Measurements from ENCODE around the gene CELSR2. TPM values are rescaled to one million over a fixed set of nuclear protein-coding genes. Genes with fewer than 3 reads are reported as not detected.
A peak's percentile ranks its signal among the peaks of the same experiment; 100 is the strongest.

Gene CELSR2
- total RNA-seq (10 to 100 TPM; 13.4 to 32.6 TPM), polyA plus RNA-seq (ENCODE audit: insufficient read length in 2 of 2) (10 to 100 TPM; 74.2 to 77.3 TPM)
- long read RNA-seq, donor 1, full-length matches to known transcripts, result 1 of 1 reads
- long read RNA-seq, donor 1, partial matches to known transcripts, result 0 of 1 reads
- long read RNA-seq, donor 1, other reads (novel, unspliced or antisense), result 0 of 1 reads
- long read RNA-seq, donor 2, result 0 reads
- long read RNA-seq, donor 3, partial matches to known transcripts, result 5 of 5 reads
- long read RNA-seq, donor 3, other reads (novel, unspliced or antisense), result 0 of 5 reads
- long read RNA-seq, donor 4, partial matches to known transcripts, result 67 of 67 reads
- long read RNA-seq, donor 4, other reads (novel, unspliced or antisense), result 0 of 67 reads

DNA sequence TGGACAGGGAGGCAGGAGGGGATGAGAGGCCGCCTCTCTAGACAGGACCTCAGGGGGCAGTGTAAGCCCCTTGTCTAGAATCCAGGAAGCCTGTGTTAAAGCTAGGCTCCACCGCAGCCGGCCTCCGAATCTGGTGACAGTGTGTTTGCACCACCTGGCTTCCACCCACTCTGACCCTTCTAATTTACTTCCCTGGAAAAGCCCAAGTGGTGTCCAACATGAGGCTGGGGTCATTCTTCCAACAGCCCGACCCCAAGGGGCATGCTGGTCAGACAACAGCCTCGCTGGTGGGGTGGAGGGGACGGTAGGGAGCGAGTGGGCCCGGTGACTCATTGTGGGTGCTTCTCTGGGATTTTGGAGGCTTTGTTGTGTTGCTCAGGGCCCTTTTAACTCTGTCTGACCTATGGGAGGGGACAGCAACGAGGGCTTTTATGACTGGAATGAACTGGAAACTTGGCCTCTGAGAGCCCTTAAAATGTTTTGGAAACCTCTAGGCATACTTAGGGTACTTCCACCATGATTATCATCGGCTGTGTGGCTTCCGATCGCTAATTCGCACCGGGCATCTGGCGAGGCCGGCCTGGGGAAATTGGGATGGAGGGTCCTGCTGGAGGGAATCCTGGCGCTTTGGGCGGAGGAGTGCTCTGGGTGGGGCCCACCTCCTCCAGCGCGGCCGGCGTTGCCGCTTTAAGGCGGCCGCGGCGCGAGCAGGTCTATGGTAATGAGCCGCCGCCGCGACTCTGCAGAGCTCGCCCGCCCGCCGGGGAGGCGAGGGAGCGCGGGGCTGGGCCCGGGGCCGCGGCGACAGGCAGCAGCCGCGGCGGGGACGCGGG, at the start of gene CELSR2:
Gene CELSR2 (plus strand): TSS at position 743 of the 833 bp plus-strand sequence. CDS start 541 bp downstream, outside the sequence.
- Histone ChIP-seq H3K4me3 (ENCODE audit: low read depth, low read length) (peak within 1 kb of the TSS; percentile 35), H3K27me3 (ENCODE audit: control insufficient read depth, insufficient read depth, low read length) (no peaks in the 10 kb centered on the region), H3K36me3 (ENCODE audit: control insufficient read depth, insufficient read depth, low read length) (peaks cover 35% of the 10 kb centered on the region), H3K4me1 (ENCODE audit: control insufficient read depth, insufficient read depth, low read length) (peaks cover 50% of the 10 kb centered on the region), H3K9me3 (ENCODE audit: control insufficient read depth, insufficient read depth, low read length) (no peaks in the 10 kb centered on the region), H3K27ac (ENCODE audit: low read depth, low read length) (no peak within 1 kb of the TSS)
- 4% methylated on average over 45 of the region's 49 CpGs for WGBS (ENCODE audit: insufficient coverage)
- DNase-seq (ENCODE audit: low read depth in 4 of 6, low spot score in 6 of 6), result peak in 3 of 6 donors; percentile 64 to 92 (median 92)

DNA sequence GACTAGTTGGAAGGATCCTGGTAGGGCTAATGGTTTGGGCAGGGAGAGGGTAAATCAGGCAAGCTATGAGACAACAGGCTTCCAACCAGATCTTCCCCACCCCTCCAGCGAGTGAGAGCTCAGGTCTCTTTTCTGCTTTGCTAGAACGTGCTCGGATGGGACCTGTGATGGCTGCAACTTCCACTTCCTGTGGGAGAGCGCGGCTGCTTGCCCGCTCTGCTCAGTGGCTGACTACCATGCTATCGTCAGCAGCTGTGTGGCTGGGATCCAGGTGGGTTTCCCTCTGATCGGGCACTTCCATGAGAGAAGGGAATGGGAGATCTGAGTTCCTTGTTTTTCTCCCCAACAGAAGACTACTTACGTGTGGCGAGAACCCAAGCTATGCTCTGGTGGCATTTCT, 49.6 kb upstream of the CELSR2 start:
- no peaks in the 10 kb centered on the region for H3K9me3 ChIP-seq (ENCODE audit: control insufficient read depth, insufficient read depth, low read length)
- H3K27ac ChIP-seq (ENCODE audit: low read depth, low read length), result no peak overlapping the region
- no peaks in the 10 kb centered on the region for H3K4me1 ChIP-seq (ENCODE audit: control insufficient read depth, insufficient read depth, low read length)
- 70% methylated on average over 9 of the region's 10 CpGs for WGBS (ENCODE audit: insufficient coverage)
- H3K36me3 ChIP-seq (ENCODE audit: control insufficient read depth, insufficient read depth, low read length), result peaks cover 18% of the 10 kb centered on the region
- H3K4me3 ChIP-seq (ENCODE audit: low read depth, low read length), result no peak overlapping the region
- H3K27me3 ChIP-seq (ENCODE audit: control insufficient read depth, insufficient read depth, low read length), result no peaks in the 10 kb centered on the region
- DNase-seq (ENCODE audit: low read depth in 4 of 6, low spot score in 6 of 6), result no peak

GRCh38 chr1:109201123-109201703, 48.1 kb upstream of the CELSR2 start:
- WGBS (ENCODE audit: insufficient coverage), result 15% methylated on average over 1 of the region's 2 CpGs
- H3K36me3 ChIP-seq (ENCODE audit: control insufficient read depth, insufficient read depth, low read length), result peaks cover 16% of the 10 kb centered on the region
- H3K27me3 ChIP-seq (ENCODE audit: control insufficient read depth, insufficient read depth, low read length), result no peaks in the 10 kb centered on the region
- no peaks in the 10 kb centered on the region for H3K9me3 ChIP-seq (ENCODE audit: control insufficient read depth, insufficient read depth, low read length)
- H3K4me3 ChIP-seq (ENCODE audit: low read depth, low read length), result no peak overlapping the region
- no peaks in the 10 kb centered on the region for H3K4me1 ChIP-seq (ENCODE audit: control insufficient read depth, insufficient read depth, low read length)
- peak in 3 of 6 donors; percentile 4 to 56 (median 50) for DNase-seq (ENCODE audit: low read depth in 4 of 6, low spot score in 6 of 6)
- no peak overlapping the region for H3K27ac ChIP-seq (ENCODE audit: low read depth, low read length)

GRCh38 chr1:109204484-109204883, 44.9 kb upstream of the CELSR2 start:
- no peaks in the 10 kb centered on the region for H3K27me3 ChIP-seq (ENCODE audit: control insufficient read depth, insufficient read depth, low read length)
- no peak overlapping the region for H3K4me3 ChIP-seq (ENCODE audit: low read depth, low read length)
- DNase-seq (ENCODE audit: low read depth in 4 of 6, low spot score in 6 of 6), result no peak
- H3K27ac ChIP-seq (ENCODE audit: low read depth, low read length), result no peak overlapping the region
- WGBS (ENCODE audit: insufficient coverage), result 86% methylated on average over 4 of the region's 5 CpGs
- no peaks in the 10 kb centered on the region for H3K4me1 ChIP-seq (ENCODE audit: control insufficient read depth, insufficient read depth, low read length)
- H3K9me3 ChIP-seq (ENCODE audit: control insufficient read depth, insufficient read depth, low read length), result no peaks in the 10 kb centered on the region
- peaks cover 8% of the 10 kb centered on the region for H3K36me3 ChIP-seq (ENCODE audit: control insufficient read depth, insufficient read depth, low read length)

DNA sequence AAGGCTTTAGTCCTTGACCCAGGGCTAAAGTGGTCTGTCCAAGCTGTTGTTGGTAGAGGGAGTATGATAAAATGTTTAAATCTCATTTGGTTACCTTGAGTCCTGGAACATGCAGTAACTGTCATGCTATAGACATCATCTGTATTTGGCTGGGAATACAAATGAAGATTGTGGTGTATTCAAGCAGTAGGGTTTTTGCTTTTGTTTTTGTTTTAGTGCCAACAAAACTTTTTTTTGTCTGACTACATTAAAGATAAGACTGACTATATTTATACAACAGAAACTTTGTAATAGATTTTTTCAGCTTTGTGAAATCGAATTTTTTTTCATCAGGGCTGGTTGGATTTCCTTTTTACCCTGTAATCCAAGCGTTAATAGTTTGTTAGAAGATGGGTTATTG, 43.0 kb upstream of the CELSR2 start:
- no peaks in the 10 kb centered on the region for H3K36me3 ChIP-seq (ENCODE audit: control insufficient read depth, insufficient read depth, low read length)
- no peaks in the 10 kb centered on the region for H3K9me3 ChIP-seq (ENCODE audit: control insufficient read depth, insufficient read depth, low read length)
- H3K4me1 ChIP-seq (ENCODE audit: control insufficient read depth, insufficient read depth, low read length), result no peaks in the 10 kb centered on the region
- H3K27me3 ChIP-seq (ENCODE audit: control insufficient read depth, insufficient read depth, low read length), result no peaks in the 10 kb centered on the region
- no peak for DNase-seq (ENCODE audit: low read depth in 4 of 6, low spot score in 6 of 6)
- H3K27ac ChIP-seq (ENCODE audit: low read depth, low read length), result no peak overlapping the region
- H3K4me3 ChIP-seq (ENCODE audit: low read depth, low read length), result no peak overlapping the region
- no CpG with 5 or more reads among the region's 2 CpGs for WGBS (ENCODE audit: insufficient coverage)

DNA sequence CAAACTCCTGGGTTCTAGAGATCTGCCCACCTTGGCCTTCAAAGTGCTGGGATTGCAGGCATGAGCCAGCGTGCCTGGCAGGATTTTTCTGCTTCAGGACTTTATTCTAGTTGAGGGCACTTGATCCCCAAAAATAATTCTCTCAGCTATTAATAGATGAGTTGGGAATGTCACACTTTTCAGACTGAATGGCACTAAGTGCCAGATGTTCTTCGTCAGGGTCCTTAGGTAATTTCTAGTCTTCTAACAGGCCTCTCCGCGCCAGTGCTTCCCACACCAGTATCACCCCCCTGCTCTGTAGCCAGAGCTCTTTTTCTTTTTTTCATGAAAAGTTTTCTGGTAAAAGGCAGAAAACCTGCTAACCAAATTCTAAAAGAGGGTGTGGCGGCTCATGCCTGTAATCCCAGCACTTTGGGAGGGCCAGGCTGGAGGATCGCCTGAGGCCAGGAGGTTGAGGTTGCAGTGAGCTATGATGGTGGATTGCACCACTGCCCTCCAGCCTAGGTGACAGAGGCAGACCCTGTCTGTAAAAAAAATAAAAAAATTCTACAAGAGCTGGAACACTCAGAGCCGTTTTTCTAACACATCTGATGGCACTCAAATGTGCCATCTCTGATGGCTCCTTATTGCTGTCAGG, 41.8 kb upstream of the CELSR2 start:
- 68% methylated on average over 3 of the region's 7 CpGs for WGBS (ENCODE audit: insufficient coverage)
- H3K27ac ChIP-seq (ENCODE audit: low read depth, low read length), result no peak overlapping the region

DNA sequence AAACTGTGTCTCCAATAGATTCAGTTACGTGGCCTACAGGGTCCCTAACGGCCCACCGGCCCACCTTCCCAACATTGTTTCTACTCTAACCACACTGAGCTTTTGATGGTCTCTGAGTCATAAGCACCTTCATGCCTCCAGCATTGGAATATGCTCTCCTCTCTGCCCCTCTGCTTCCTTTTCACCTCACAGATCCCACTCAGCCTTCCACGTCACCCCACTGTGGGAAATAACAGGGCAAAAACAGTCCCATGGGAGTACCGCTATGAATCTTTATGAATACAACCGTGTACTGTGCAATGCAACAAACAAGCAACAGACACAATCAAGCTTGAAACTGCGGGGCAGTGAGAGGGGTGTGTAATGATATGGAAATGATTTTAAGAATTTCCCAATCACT, 40.9 kb upstream of the CELSR2 start:
- WGBS (ENCODE audit: insufficient coverage), result 78% methylated on average over 3 of the region's 7 CpGs
- H3K4me3 ChIP-seq (ENCODE audit: low read depth, low read length), result no peak overlapping the region
- no peaks in the 10 kb centered on the region for H3K36me3 ChIP-seq (ENCODE audit: control insufficient read depth, insufficient read depth, low read length)
- DNase-seq (ENCODE audit: low read depth in 4 of 6, low spot score in 6 of 6), result no peak
- H3K27me3 ChIP-seq (ENCODE audit: control insufficient read depth, insufficient read depth, low read length), result no peaks in the 10 kb centered on the region
- H3K4me1 ChIP-seq (ENCODE audit: control insufficient read depth, insufficient read depth, low read length), result peaks cover under 1% of the 10 kb centered on the region
- no peak overlapping the region for H3K27ac ChIP-seq (ENCODE audit: low read depth, low read length)
- H3K9me3 ChIP-seq (ENCODE audit: control insufficient read depth, insufficient read depth, low read length), result no peaks in the 10 kb centered on the region

More for the DNA sequence above, 41.8 kb upstream of the CELSR2 start:
- no peaks in the 10 kb centered on the region for H3K36me3 ChIP-seq (ENCODE audit: control insufficient read depth, insufficient read depth, low read length)
- H3K4me3 ChIP-seq (ENCODE audit: low read depth, low read length), result no peak overlapping the region
- H3K9me3 ChIP-seq (ENCODE audit: control insufficient read depth, insufficient read depth, low read length), result no peaks in the 10 kb centered on the region
- H3K4me1 ChIP-seq (ENCODE audit: control insufficient read depth, insufficient read depth, low read length), result no peaks in the 10 kb centered on the region
- no peaks in the 10 kb centered on the region for H3K27me3 ChIP-seq (ENCODE audit: control insufficient read depth, insufficient read depth, low read length)
- DNase-seq (ENCODE audit: low read depth in 4 of 6, low spot score in 6 of 6), result no peak

GRCh38 chr1:109208836-109209463, 40.4 kb upstream of the CELSR2 start:
- H3K27ac ChIP-seq (ENCODE audit: low read depth, low read length), result no peak overlapping the region
- no peak overlapping the region for H3K4me3 ChIP-seq (ENCODE audit: low read depth, low read length)
- peaks cover 2% of the 10 kb centered on the region for H3K4me1 ChIP-seq (ENCODE audit: control insufficient read depth, insufficient read depth, low read length)
- WGBS (ENCODE audit: insufficient coverage), result 52% methylated on average over 4 of the region's 9 CpGs
- H3K9me3 ChIP-seq (ENCODE audit: control insufficient read depth, insufficient read depth, low read length), result no peaks in the 10 kb centered on the region
- no peak for DNase-seq (ENCODE audit: low read depth in 4 of 6, low spot score in 6 of 6)
- H3K27me3 ChIP-seq (ENCODE audit: control insufficient read depth, insufficient read depth, low read length), result no peaks in the 10 kb centered on the region
- no peaks in the 10 kb centered on the region for H3K36me3 ChIP-seq (ENCODE audit: control insufficient read depth, insufficient read depth, low read length)

- DNase-seq (ENCODE audit: low read depth in 4 of 6, low spot score in 6 of 6), result no peak
- Histone ChIP-seq H3K9me3 (ENCODE audit: control insufficient read depth, insufficient read depth, low read length) (no peaks in the 10 kb centered on the region), H3K4me3 (ENCODE audit: low read depth, low read length) (no peak overlapping the region), H3K27ac (ENCODE audit: low read depth, low read length) (no peak overlapping the region), H3K36me3 (ENCODE audit: control insufficient read depth, insufficient read depth, low read length) (no peaks in the 10 kb centered on the region), H3K27me3 (ENCODE audit: control insufficient read depth, insufficient read depth, low read length) (no peaks in the 10 kb centered on the region), H3K4me1 (ENCODE audit: control insufficient read depth, insufficient read depth, low read length) (peaks cover 2% of the 10 kb centered on the region)
- 92% methylated on average over 6 of the region's 8 CpGs for WGBS (ENCODE audit: insufficient coverage)
Observed at GRCh38 chr1:109210058-109210457, 39.3 kb upstream of the CELSR2 start.

Data from spinal cord (tissue), 10 donors.